GM21447 (cell line): ENCODE measurements around the gene MAST4.

Experiments
- ATAC-seq: cut with Tn5 transposase; IDR thresholded peaks from one replicate; pipeline ENCODE4 v1.9.1; 2021; ENCODE audit not compliant: unreplicated experiment

The MAST4 gene

GRCh38 chr5:66867618-66868322, 271.6 kb downstream of the MAST4 start:
- ATAC-seq, result no peak

GRCh38 chr5:66869347-66869746, 273.2 kb downstream of the MAST4 start:
- no peak for ATAC-seq

- no peak for ATAC-seq
These were observed 274.5 kb downstream of the MAST4 start for GRCh38 chr5:66870708-66871107.

GRCh38 chr5:66871651-66872050, 275.5 kb downstream of the MAST4 start:
- ATAC-seq, result no peak

- ATAC-seq, result no peak
These were observed 276.6 kb downstream of the MAST4 start for GRCh38 chr5:66872736-66873331.

GRCh38 chr5:66874004-66874403, 277.8 kb downstream of the MAST4 start:
- ATAC-seq, result no peak

- ATAC-seq, result no peak
These were observed 279.1 kb downstream of the MAST4 start for GRCh38 chr5:66875315-66875714.

GRCh38 chr5:66876266-66876807, 280.1 kb downstream of the MAST4 start:
- ATAC-seq, result no peak

- ATAC-seq, result no peak
These were observed 281.6 kb downstream of the MAST4 start for GRCh38 chr5:66877843-66878242.

- no peak for ATAC-seq
These were observed 284.2 kb downstream of the MAST4 start for GRCh38 chr5:66880401-66880800.

GRCh38 chr5:66881480-66882161, 285.4 kb downstream of the MAST4 start:
- no peak for ATAC-seq

GRCh38 chr5:66882606-66883227, 286.5 kb downstream of the MAST4 start:
- no peak for ATAC-seq

- ATAC-seq, result no peak
These were observed 288.5 kb downstream of the MAST4 start for GRCh38 chr5:66884564-66885243.

- ATAC-seq, result no peak
These were observed 290.7 kb downstream of the MAST4 start for GRCh38 chr5:66886941-66887340.

- no peak for ATAC-seq
These were observed 292.4 kb downstream of the MAST4 start for GRCh38 chr5:66888613-66889012.

- no peak for ATAC-seq
These were observed 292.9 kb downstream of the MAST4 start for GRCh38 chr5:66889056-66889455.

- ATAC-seq, result no peak
These were observed 293.3 kb downstream of the MAST4 start for GRCh38 chr5:66889524-66889923.

- ATAC-seq, result no peak
These were observed 295.2 kb downstream of the MAST4 start for GRCh38 chr5:66891184-66891925.

GRCh38 chr5:66892716-66893115, 296.5 kb downstream of the MAST4 start:
- no peak for ATAC-seq
